ENCODE measurements around the gene VAV2. TPM values are rescaled to one million over a fixed set of nuclear protein-coding genes. Genes with fewer than 3 reads are reported as not detected.
A peak's percentile ranks its signal among the peaks of the same experiment; 100 is the strongest.

Gene VAV2
- total RNA-seq, 1 donor from 2014 or later = 34.8 TPM

- DNase-seq (ENCODE audit: low spot score) (no peak), ATAC-seq (no peak)
Measured at GRCh38 chr9:134027561-134027960, 35.4 kb upstream of the VAV2 start.

GRCh38 chr9:134026981-134027380, 34.9 kb upstream of the VAV2 start:
- no peak for ATAC-seq

DNA sequence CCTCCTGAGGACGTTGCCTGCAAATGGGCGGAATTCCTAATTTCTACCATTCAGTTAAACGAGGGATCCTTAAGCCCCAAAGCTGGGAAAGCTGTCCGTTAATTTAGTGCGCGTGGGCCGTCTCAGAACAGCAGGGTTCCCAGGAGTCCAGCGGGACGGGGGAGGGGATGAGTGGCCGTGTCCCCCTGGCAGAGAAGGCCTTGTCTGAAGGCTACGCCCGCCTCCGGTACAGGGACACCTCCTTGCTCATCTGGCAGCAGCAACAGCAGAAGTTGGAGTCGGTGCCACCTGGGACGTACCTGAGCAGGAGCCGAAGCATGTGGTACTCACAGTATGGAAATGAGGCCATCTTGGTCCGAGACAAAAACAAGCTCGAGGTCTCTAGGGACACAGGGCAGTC, 34.5 kb upstream of the VAV2 start:
- ATAC-seq = no peak
- DNase-seq (ENCODE audit: low spot score) = no peak

More at GRCh38 chr9:134026981-134027380, 34.9 kb upstream of the VAV2 start:
- no peak for DNase-seq (ENCODE audit: low spot score)

DNA sequence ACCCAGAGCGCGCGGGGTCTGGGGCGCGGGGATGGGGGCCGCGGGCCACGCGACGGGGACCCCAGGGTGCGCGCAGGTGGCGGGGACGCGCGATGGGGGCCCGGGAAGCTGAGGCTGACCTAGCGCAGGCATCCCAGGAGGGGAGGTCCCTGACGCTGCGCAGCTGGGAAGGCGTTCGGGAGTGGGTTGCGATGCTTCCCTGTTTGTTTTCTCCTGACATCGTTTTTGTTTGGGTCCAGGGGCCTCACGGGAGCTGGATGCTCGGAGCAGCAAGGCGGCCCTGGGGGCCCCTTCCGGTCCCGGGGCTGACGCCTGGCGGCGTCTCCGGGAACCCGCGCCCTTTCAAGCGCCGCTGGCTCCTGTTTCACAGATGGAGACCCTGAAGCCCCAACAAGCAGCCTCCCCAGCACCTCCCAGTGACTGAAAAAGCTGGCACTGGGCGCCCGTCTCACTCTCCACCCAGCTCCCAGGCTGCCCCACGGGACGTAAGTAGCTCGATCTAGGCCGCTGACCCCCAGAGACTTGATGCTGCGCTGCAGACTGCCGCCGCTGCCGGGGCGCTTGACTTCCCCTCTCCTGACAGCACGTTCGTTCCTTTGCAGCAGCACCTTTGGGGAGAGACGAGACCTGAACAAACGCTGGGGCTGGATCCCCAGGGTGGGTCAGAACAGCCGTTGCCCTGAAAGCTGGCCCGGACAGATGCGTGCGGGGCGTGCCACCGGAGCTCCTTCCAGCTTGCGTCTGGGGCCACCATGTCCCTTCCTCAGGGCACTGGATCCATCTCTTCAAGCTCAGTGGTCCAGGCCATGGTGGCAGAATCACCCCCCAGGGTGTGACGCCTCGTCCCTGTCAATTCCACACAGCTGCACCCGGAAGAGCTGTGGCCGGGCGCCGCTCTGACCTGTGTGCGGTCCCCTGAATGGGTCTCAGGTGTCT, 33.8 kb upstream of the VAV2 start:
- ATAC-seq = no peak
- DNase-seq (ENCODE audit: low spot score) = peak; percentile 59

DNA sequence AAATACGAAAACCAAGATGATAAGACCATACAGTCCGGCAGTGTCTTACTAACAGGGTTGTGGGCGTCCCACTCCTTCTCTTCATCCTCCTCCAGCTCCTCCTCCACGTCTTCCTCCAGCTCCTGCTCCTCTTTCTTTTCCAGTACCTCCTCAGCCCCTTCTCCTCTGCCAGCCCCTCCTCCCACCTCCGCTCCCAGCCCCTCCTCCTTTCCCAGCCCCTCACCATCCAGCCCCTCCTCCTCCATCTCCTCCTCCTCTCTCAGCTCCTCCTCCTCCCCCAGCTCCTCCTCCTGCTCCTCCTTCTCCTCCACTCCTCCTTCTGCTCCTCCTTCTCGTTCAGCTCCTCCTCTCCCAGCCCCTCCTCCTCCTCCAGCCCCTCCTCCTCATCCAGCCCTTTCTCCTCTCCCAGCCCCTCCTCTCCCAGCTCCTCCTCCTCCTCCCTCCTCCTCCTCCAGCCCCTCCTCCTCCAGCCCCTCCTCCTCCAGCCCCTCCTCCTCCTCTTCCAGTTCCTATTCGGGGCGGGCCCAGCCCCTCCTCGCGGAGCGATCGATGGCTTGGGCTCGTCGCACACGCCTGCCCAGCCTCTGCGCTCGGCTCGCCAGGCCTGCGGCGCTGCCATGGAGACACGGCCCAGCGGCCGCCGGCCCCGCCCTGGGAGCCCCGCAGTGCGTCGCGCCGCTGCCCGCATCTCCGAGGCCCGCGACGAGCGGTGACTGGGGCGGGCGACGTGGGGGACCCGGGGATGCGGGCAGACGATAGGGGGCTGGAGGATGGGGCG, 32.9 kb upstream of the VAV2 start, which contains the start of gene BRD3OS:
Gene BRD3OS, plus strand, starts transcription at position 654 of the 778 bp plus-strand sequence. CDS start 1,267 bp downstream, outside the sequence.
- DNase-seq (ENCODE audit: low spot score) (peak; percentile 96), ATAC-seq (peak; percentile 93)

DNA sequence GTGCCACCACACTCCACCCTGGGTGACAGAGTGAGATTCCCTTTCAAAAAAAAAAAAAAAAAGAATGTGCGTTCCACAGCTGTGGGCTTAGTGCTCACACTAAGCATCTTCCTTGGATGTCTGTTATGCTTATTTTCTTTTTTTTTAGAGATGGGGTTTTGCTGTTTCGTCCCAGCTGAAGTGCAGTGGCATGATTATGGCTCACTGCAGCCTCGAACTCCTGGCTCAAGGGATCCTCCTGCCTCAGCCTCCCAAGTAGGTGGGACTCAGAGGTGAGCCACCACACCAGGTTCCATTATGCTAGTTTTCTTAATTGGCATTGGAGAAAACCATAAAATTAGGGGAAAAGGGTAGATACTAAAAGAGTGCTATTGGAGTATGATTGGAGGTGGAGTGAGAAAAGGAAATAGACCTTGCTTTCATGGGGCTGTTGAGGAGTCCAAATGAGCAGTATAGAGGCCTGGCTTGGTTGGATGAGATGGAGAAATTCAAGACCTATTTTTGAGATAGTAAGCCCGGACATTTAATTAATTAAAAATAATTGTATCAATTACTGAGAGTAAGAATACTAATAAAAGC, 32.2 kb upstream of the VAV2 start:
- no peak for DNase-seq (ENCODE audit: low spot score)
- no peak for ATAC-seq

- DNase-seq (ENCODE audit: low spot score) = no peak
- no peak for ATAC-seq
Measured at GRCh38 chr9:134014946-134015345, 22.8 kb upstream of the VAV2 start.

DNA sequence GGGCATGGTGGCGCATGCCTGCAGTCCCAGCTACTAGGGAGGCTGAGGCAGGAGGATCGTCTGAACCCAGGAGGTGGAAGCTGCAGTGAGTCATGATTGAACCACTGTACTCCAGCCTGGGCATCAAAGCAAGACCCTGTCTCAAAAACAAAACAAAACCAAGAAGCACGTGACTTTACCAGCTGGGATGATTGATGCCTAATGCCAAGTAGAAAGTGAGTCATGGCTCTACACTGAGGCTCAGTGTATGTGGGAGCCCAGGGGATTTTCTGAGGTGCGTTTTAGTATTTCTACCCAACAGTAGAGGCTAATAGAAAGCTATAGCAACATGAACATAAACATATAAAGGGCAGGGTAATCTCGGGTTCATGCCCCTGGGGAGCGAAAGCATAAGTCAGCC, 19.3 kb upstream of the VAV2 start:
- ATAC-seq = no peak
- DNase-seq (ENCODE audit: low spot score) = no peak

- ATAC-seq = peak; percentile 90
Measured at GRCh38 chr9:134010310-134011173, 18.4 kb upstream of the VAV2 start.

GRCh38 chr9:134007571-134007970, 15.4 kb upstream of the VAV2 start:
- DNase-seq (ENCODE audit: low spot score) (no peak), ATAC-seq (no peak)

More at GRCh38 chr9:134010310-134011173, 18.4 kb upstream of the VAV2 start:
- DNase-seq (ENCODE audit: low spot score) = peak; percentile 83

DNA sequence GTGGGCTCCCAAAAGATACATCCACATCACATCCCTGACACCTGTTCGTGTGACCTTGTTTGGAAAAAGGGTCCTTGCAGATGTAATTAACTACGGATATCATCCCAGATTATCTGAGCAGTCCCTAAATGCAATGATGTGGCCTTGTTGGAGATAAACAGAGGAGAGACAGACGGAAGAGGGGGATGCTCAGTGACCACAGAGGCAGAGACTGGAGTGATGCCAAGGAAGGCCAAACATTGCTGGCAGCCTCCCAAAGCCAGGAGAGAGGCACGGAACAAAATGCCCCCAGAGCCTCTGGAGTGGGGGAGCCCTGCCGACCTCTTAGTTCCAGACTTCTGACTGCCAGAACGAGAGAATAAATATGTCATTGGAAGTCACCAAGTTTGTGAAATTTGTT, 15.0 kb upstream of the VAV2 start:
- no peak for ATAC-seq
- DNase-seq (ENCODE audit: low spot score) = no peak

DNA sequence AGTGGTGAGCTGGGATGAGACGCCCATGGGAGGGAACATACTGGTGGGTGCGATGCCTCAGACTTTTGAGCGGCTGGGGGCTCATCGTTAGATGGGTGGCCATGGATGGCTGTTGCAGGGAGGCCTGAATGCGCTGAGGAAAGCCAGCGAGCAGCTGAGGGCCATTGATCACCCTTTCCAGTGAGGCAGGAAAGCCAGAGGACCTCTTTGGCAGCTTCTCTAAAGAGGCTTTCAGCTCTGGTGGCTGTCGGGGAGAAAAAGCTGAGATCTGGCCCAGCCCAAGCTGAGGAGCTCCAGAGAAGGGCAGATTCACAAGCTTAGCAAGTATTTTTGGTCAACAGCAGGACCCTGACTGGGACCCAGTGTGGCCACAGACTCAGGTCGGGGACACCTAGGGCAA, 13.3 kb upstream of the VAV2 start:
- DNase-seq (ENCODE audit: low spot score) = no peak
- no peak for ATAC-seq

DNA sequence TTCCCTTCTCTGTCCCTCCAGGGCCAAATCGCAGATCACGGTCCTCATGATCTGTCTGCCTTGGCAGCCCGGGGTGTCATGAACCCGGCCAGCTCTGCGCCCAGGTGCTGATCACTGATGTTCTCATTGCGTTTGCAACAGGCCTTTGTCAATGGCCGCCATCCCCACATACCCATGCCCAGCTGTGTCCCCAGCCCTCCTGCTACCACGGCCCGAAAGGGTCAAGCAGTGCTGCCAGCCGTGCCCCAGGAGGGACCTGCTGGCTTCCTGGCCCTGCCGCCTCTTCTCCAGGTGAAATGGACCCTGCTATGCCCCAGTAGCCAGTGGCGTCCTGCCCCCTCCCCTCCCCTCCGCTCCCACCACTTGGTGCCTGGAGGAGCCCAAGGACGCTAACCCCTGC, 12.8 kb upstream of the VAV2 start:
- DNase-seq (ENCODE audit: low spot score) = no peak
- no peak for ATAC-seq

DNA sequence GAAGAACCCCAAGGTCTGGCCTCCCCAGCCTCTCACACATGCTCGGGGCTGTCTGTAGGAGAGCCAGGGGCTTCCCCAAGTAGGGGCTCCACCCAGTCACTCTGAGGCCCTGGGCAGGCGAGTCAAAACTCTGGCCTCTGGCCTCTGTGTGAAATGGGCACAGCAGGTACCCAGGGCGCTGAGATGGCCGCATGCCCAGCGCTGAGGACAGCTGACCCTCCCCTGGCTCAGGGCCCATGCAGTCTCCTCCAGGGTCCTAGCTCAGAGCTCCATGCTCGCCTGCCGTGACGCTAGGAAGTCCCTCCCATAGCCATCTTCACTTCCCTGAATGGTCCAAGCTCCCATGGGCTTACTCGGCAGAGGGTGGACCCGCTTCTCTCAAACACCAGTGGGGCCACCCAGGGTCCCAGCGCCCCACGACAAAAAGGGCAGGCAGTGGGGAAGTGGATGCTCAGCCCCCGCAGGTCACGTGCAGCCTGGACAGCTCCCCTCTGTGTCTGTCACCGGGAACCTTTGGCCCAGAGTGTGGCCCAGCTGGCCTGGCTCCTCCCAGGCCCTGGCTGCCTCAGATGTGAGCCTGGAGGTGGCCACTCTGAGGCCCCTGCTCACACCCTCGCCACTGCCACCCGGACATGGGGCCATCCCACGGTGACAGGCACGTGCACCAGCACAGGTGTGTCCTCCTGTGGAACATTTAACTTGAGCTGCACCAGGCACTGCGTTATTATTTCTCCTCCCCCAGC, 12.2 kb upstream of the VAV2 start:
- ATAC-seq = peak; percentile 88
- no peak for DNase-seq (ENCODE audit: low spot score)

DNA sequence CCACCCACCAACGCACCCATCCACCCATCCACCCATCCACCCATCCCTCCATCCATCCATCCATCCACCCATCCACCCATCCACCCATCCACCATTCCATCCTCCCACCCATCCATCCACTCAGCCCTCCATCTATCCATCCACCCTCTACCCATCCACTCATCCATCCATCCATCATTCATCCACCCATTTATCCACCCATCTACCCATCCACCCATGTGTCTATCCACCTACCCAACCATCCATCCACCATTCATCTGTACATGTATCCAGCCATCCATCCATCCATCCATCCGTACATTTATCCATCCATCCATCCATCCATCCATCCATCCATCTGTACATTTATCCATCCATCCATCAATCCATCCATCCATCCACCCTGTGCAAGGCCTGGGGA, 11.1 kb upstream of the VAV2 start:
- DNase-seq (ENCODE audit: low spot score) = no peak
- ATAC-seq = no peak

DNA sequence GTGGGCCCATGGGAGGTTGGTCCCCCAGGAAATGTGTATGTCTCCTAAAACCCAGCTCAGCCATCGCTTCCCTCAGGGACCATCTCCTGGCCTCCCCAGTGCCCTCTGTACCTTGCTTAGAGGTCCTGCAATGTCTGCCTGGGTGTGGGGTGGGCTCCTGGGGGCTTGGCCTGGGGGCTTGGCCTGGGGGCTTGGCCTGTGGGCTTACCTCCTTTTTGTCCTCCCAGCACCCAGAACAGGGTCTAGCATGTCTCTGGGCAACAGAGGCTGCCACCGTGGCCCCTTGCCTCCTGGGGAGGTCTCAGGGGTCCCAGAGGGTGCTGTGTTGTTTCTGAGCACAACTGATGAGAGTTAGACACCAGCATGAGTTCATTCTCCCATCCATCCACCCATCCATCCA, 10.7 kb upstream of the VAV2 start:
- ATAC-seq = no peak
- DNase-seq (ENCODE audit: low spot score) = no peak

GRCh38 chr9:133999851-134000265, 7.7 kb upstream of the VAV2 start:
- DNase-seq (ENCODE audit: low spot score) = no peak
- no peak for ATAC-seq

DNA sequence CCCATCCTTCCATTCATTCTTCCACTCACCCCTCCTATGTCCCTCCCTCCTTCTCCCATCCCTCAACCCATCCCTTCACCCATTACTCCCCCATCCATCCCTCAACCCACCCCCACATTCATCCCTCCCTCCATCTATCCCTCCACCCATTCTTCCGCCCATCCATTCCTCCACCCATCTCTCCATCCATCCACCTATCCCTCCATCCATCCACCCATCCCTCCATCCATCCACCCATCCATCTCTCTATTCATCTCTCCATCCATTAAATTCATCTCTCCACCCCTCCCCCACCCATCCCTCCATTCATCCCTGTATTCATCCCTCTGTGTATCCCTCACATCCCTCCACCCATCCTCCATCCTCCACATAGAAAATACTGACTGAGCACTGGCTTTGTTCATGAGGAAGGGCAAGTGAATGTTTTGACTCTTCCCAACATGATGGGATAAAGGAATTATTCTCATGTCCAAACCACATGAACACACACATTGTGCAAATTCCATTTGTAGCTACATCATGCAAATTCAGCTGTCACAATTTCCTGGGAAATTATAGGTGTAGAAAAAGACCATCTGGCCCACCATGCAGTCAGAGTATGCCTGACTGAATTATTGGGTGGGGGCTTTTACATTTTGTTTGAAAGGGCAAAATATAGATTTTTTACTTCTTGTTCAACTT, 6.9 kb upstream of the VAV2 start:
- ATAC-seq = no peak
- DNase-seq (ENCODE audit: low spot score) = no peak

- no peak for ATAC-seq
- no peak for DNase-seq (ENCODE audit: low spot score)
Measured at GRCh38 chr9:133997584-133997983, 5.5 kb upstream of the VAV2 start.

All from left lobe of liver (tissue), 2 donors.